Skin epidermis (tissue), 12 donors: Measurements from ENCODE around the gene P2RY6.

Source experiments
- H3K27ac ChIP-seq, 21 experiments: fragments of 200-600 bp; sonication (generic) in 11 of 21; one replicate each; pipeline ENCODE4 v1.5.0; 2020; ENCODE audit warnings: mild to moderate bottlenecking in 3 of 21, inconsistent platforms in 2 of 21, moderate library complexity in 2 of 21
- H3K4me3 ChIP-seq, 7 experiments: fragments of 200-600 bp; sonication (generic) in 2 of 7; one replicate each; pipeline ENCODE4 v1.5.0; 2020; ENCODE audit warnings: inconsistent platforms in 2 of 7, mild to moderate bottlenecking in 2 of 7, moderate library complexity in 1 of 7

The P2RY6 gene

DNA sequence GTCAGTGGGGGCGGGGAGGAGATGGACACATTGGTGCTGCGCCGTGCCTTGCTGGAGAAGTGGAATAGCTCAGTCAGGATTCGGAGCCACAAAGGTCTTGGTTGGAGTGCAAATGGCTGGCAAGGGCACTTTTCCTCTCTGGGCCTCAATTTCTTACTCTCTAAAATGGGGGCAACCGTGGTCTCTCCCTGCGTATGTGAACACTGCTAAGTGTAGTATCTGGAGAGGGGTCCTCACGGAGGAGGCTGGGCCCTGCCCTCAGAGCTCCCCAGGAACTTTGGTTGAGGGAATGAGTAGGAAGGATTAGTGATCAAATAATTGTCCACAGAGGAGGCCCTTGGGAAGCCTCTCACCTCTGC is 521 bp downstream of the P2RY6 start:
- peak overlapping the region in 3 of 7 experiments; percentile 4 to 26 (median 5) for H3K4me3 ChIP-seq
- peak overlapping the region in 5 of 21 experiments; percentile 4 to 77 (median 31) for H3K27ac ChIP-seq

GRCh38 chr11:73273222-73273895 is 1.2 kb downstream of the P2RY6 start:
- Histone ChIP-seq H3K27ac (peak overlapping the region in 4 of 21 experiments; percentile 4 to 77 (median 24)), H3K4me3 (peak overlapping the region in 1 of 7 experiments; percentile 4)

DNA sequence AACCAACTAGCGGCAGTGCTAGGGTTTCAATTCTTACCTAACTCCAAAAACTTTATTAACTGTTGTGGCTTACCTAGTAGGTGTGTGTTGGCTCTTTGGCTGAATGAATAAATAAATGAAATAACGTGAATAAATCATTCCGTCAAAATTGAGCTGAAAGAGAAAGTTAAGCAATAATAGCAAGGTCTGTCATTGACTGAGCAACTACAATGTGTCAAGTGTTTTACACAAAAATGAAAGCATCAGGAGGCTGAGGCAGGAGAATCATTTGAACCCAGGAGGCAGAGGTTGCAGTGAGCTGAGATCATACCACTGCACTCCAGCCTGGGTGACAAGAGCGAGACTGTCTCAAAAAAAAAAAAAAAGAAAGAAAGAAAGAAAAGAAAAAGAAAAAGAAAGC is 2.1 kb downstream of the P2RY6 start:
- H3K27ac ChIP-seq = peak overlapping the region in 2 of 21 experiments; percentile 34 to 77
- H3K4me3 ChIP-seq = peak overlapping the region in 1 of 7 experiments; percentile 4

DNA sequence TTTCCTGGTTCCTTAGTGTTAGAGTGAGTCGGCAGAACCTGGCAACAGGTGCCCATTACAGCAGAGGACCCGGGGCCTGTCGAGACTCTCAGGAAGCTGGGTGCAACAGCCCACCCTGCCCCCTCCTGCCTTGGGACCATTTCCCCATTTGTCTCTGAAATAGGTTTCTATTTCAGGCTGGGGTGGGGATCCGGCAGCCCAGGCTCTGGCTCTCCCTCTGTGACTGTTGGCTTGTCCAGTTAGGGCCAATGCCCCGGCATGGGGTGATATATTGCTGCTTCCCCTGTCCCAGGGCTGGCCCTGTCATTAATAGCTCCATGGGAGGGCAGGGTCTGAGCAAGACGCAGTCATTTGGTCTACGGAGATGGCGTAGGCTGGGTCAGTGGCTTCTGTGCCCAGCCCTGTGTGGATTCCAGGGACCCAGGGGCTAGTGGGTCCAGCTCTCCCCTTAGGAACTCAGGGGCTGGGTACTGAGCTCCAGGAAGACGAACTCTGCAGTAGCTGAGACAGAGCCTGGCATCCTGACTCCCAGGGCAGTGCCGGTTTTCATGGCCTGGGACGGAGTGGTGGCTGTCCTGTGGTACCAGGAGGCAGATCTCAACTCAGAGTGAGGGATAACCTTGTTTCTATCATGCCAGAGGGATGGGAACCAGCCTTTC is 2.7 kb downstream of the P2RY6 start:
- Histone ChIP-seq H3K4me3 (no peak overlapping the region), H3K27ac (peak overlapping the region in 4 of 21 experiments; percentile 1 to 77 (median 40))

GRCh38 chr11:73275381-73275750 is 3.2 kb downstream of the P2RY6 start:
- peak overlapping the region in 2 of 21 experiments; percentile 1 to 77 for H3K27ac ChIP-seq
- H3K4me3 ChIP-seq = no peak overlapping the region

- no peak overlapping the region for H3K4me3 ChIP-seq
- no peak overlapping the region for H3K27ac ChIP-seq
Measured at GRCh38 chr11:73277467-73277866, 5.3 kb downstream of the P2RY6 start.

DNA sequence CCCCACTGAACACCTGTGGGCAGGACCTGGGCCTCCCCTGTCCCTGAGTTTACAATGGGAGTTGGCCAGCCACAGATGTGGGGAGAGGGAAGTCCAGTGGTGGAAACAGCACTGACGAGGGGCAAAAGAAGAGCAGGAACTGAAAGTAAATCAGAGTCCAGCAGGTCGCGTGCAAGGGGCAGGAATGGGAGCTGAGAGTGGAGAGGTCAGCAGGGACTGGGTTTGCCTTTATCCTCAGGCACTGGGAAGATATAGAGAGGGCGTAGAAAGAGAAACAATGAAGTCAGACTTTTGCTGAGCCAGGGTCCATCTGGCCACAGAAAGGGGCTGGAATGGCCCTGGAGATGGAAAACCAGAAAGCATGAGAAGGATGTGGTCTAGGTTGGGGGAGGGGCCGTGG is 8.5 kb downstream of the P2RY6 start:
- H3K27ac ChIP-seq = peak overlapping the region in 2 of 21 experiments; percentile 32 to 65
- no peak overlapping the region for H3K4me3 ChIP-seq

DNA sequence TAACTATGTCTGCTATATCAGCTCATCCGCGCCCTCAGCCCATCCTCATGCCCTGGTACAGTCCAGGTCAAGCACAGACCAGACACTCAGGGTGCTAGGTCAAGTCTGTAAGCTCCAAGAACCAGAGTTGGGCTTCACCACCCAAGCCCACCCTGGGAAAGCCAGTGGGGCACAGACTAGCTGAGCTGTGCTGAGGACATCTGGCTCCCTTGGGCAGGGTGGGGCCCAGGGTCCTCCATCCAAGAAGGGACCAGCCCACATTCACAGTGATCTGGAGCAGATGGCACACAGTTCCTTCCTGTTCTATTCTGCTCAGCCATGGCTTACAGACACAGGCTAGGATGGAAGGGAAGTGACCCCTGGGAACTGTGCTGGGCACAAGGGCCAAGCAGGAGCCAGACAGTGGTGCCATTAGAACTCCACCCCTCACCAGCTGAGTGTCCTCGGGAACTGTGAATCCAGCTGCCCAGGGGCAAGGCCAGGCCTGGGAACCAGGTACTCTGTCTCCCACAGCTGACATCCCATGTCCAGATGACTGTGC is 9.1 kb downstream of the P2RY6 start:
- Histone ChIP-seq H3K4me3 (no peak overlapping the region), H3K27ac (peak overlapping the region in 2 of 21 experiments; percentile 32 to 65)

DNA sequence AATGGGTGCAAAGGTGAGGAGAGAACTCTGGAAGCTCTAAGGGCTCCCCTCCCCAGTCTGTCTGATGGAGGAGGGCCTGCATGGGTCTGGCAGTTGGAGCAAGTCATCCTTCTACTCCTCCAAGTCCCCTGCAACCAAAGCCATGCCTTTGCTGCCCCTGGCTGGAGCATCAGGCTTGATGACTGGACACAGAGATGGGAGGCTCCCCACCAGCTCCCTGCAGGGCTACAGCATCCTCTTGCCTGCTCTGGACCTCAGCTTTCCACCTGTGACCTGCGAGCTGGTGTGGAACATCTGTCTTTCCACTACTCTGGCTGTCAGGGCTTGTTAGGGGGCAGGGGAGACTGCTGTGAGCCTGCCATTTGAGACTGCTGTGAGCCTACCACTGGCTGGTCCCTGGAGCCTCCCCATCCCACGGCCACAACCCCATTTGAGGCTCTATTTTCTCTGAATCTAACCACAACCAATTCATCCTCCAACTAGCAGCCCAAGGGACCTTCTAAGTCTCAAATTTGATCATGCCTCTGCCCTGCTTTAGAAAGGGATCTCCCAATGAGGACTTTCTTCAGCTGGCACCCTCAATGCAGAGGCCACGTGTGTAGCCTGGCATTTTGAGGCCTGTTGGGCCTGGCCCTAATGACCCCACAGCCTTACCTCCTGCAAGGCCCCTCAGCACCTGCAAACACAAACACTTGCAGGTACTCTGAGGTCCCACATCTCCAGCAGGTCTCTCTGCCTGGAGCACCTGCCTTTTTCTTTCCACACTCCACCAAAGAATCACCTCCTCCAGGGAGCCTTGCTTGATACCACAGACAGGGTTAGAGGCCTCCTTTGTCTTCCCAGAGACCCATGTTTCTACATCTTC is 9.9 kb downstream of the P2RY6 start:
- Histone ChIP-seq H3K4me3 (no peak overlapping the region), H3K27ac (no peak overlapping the region)

- no peak overlapping the region for H3K4me3 ChIP-seq
- H3K27ac ChIP-seq = no peak overlapping the region
Measured at GRCh38 chr11:73283276-73284000, 11.3 kb downstream of the P2RY6 start.

- H3K27ac ChIP-seq = no peak overlapping the region
- no peak overlapping the region for H3K4me3 ChIP-seq
Measured at GRCh38 chr11:73284106-73284505, 12.0 kb downstream of the P2RY6 start.

DNA sequence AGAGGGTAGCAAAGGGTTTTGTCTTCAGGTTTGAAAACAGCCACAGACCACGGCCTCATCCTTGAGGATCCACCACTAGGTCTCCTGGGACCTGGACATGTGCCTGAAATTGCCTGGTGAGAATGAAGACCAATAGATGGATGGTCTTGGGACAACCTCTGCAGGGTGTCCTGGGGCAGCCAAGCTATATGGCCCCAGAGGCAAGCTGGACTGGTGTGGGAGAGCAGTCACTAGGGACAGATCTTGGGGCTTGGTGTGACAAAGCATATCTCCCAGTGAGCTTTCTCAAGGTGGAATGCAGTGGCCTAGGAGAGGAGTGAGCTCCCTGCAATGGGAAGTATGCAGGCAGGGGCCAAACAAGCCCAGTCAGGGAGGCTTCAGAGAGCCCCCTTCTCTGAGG is 13.6 kb downstream of the P2RY6 start:
- Histone ChIP-seq H3K4me3 (no peak overlapping the region), H3K27ac (no peak overlapping the region)

GRCh38 chr11:73286240-73286810 is 14.2 kb downstream of the P2RY6 start:
- Histone ChIP-seq H3K27ac (no peak overlapping the region), H3K4me3 (no peak overlapping the region)

- no peak overlapping the region for H3K4me3 ChIP-seq
- peak overlapping the region in 4 of 21 experiments; percentile 12 to 77 (median 44) for H3K27ac ChIP-seq
Measured at GRCh38 chr11:73287400-73288101, 15.4 kb downstream of the P2RY6 start.

GRCh38 chr11:73288192-73288872 is 16.2 kb downstream of the P2RY6 start:
- H3K4me3 ChIP-seq = no peak overlapping the region
- peak overlapping the region in 13 of 21 experiments; percentile 12 to 77 (median 49) for H3K27ac ChIP-seq

DNA sequence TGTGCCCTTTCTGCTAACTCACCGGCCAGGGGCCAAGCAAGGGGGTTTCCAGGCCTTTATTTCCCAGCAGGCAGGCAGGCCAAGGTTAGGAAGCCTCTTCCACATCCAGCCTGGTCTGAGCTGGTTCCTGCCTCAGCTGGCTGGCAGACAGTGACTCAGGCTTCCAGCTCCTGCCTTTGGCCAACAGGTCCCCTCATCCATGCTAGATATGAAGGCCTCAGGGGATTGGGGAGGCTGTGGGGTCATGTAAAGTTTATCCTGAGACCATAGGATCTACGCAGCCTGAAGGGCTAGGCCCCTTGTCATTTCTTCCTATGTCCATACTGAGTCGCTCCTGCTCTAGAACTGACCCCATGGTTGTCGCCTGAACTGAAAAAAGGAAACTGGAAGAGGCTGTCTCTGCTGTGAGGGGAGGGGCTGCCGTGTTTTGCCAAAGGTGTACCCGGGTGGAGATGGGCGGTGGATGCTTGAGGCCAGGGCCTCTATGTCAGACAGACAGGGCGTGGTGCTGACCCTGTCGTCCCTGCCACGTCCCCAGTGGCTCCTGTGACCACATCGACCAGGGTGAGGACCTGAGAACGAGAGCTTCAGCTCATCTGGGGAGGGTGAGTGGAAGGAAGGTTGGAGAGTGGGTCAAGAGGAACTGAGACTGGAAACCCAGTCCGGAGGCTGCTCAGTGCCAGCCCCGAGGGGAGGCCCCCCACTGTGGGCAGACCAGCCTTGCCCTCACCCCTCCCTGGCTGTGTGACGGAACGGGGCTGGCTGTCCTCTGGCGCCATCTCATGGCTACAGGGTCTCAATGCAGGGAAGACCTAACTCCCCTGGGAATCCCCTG is 17.0 kb downstream of the P2RY6 start:
- Histone ChIP-seq H3K4me3 (peak overlapping the region in 2 of 7 experiments; percentile 0 to 15), H3K27ac (peak overlapping the region in 18 of 21 experiments; percentile 4 to 77 (median 48))

DNA sequence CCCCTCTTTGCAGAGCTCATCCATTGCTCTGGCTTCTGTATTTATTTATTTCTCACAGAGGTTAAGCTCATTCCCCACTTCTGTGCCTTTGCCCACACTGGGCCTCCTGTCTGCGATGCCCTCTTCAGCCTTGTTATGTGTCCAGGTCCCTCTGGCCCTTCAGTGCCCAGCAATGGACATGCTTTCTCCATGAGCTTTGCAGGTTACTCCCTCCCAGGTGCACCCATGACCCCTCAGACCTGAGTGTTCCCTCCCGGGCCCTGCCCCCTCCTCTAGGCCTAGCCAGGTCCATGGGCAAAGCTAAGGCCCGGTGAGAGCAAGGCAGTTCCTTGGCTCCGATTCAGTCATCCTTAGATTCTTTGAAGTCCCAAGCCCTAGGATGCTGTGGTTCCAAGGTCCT is 18.4 kb downstream of the P2RY6 start:
- Histone ChIP-seq H3K4me3 (no peak overlapping the region), H3K27ac (no peak overlapping the region)
